ENCODE measurements around the gene ARIH2.

ARIH2 gene

DNA sequence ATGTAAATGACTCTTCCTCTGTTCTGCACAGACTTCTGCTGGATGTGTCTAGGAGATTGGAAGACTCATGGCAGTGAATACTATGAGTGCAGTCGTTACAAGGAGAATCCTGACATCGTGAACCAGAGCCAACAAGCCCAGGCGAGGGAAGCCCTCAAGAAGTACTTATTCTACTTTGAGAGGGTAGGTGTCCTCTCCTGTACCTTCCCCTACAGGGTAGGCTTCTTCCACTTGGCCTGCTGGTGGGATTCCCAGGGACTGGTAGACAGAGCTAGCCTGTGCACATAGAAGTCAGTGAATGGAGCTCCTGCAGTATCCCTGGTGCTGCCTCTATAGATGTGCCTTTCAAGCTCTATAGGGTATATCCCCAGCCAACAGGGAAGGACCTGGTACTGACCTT is 60.8 kb downstream of the ARIH2 start:
- Histone ChIP-seq H3K79me2 (ENCODE audit: low read length) (no peaks in the 10 kb centered on the region; the same call in 1 of the 2 replicates), H4K20me1 (ENCODE audit: insufficient read depth, low read length) (no peaks in the 10 kb centered on the region), H3K4me1 (ENCODE audit: low read length) (peaks cover 5% of the 10 kb centered on the region), H3F3A (ENCODE audit: insufficient read depth, low read length) (no peaks in the 10 kb centered on the region), H3K4me3 (ENCODE audit: low read length) (no peak overlapping the region), H3K36me3 (replicated peaks; ENCODE audit: insufficient read depth, low read length) (peaks cover 8% of the 10 kb centered on the region), H3K27ac (ENCODE audit: low read length) (no peak overlapping the region), H3K9me2 (replicated peaks; ENCODE audit: insufficient read depth, low read length) (no peaks in the 10 kb centered on the region), H3K27me3 (replicated peaks; ENCODE audit: insufficient read depth, low read length) (no peaks in the 10 kb centered on the region), H3K9me3 (replicated peaks; ENCODE audit: insufficient read depth, low read length) (no peaks in the 10 kb centered on the region), H3K4me2 (ENCODE audit: low read depth, low read length) (no peak overlapping the region), H3K9ac (ENCODE audit: low read length) (no peak overlapping the region), H2AFZ (ENCODE audit: low read length) (no peak overlapping the region)
- TF ChIP-seq, protein P1, sequence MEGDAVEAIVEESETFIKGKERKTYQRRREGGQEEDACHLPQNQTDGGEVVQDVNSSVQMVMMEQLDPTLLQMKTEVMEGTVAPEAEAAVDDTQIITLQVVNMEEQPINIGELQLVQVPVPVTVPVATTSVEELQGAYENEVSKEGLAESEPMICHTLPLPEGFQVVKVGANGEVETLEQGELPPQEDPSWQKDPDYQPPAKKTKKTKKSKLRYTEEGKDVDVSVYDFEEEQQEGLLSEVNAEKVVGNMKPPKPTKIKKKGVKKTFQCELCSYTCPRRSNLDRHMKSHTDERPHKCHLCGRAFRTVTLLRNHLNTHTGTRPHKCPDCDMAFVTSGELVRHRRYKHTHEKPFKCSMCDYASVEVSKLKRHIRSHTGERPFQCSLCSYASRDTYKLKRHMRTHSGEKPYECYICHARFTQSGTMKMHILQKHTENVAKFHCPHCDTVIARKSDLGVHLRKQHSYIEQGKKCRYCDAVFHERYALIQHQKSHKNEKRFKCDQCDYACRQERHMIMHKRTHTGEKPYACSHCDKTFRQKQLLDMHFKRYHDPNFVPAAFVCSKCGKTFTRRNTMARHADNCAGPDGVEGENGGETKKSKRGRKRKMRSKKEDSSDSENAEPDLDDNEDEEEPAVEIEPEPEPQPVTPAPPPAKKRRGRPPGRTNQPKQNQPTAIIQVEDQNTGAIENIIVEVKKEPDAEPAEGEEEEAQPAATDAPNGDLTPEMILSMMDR (IDR thresholded peaks at IDR 0.05; ENCODE audit: low read length): no peak
- no peak for TF ChIP-seq EZH2 (optimal IDR thresholded peaks at IDR 0.05; ENCODE audit: low read depth, low read length)
- TF ChIP-seq EZH2phosphoT487 (IDR thresholded peaks at IDR 0.05; ENCODE audit: low read length): no peak
- no peak for DNase-seq

DNA sequence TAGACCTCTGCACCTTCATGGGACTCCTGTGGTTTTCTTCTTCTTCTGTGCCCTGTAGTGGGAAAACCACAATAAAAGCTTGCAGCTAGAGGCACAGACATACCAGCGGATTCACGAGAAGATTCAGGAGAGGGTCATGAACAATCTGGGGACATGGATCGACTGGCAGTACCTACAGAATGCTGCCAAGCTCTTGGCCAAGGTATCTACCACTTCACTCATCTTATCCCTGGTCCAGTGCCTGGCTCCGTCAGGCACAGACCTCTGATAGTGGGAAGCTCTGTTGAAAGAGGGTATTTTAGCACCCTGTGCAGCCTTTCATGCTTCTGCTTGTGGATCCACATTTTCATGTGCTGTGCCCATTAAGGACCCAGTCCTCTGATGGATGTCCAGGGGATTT is 61.7 kb downstream of the ARIH2 start:
- H3K4me1 ChIP-seq (ENCODE audit: low read length): no peaks in the 10 kb centered on the region
- H3K27me3 ChIP-seq (replicated peaks; ENCODE audit: insufficient read depth, low read length): no peaks in the 10 kb centered on the region
- H3K4me2 ChIP-seq (ENCODE audit: low read depth, low read length): no peak overlapping the region
- DNase-seq: no peak
- no peak for TF ChIP-seq EZH2 (optimal IDR thresholded peaks at IDR 0.05; ENCODE audit: low read depth, low read length)
- TF ChIP-seq, protein P1 (IDR thresholded peaks at IDR 0.05; ENCODE audit: low read length): no peak
- no peak for TF ChIP-seq EZH2phosphoT487 (IDR thresholded peaks at IDR 0.05; ENCODE audit: low read length)
- H3K79me2 ChIP-seq (ENCODE audit: low read length): no peaks in the 10 kb centered on the region; the same call in 1 of the 2 replicates
- no peak overlapping the region for H2AFZ ChIP-seq (ENCODE audit: low read length)
- no peaks in the 10 kb centered on the region for H3F3A ChIP-seq (ENCODE audit: insufficient read depth, low read length)
- no peaks in the 10 kb centered on the region for H3K9me2 ChIP-seq (replicated peaks; ENCODE audit: insufficient read depth, low read length)
- H3K9ac ChIP-seq (ENCODE audit: low read length): no peak overlapping the region
- peaks cover 4% of the 10 kb centered on the region for H3K36me3 ChIP-seq (replicated peaks; ENCODE audit: insufficient read depth, low read length)
- no peak overlapping the region for H3K27ac ChIP-seq (ENCODE audit: low read length)
- H4K20me1 ChIP-seq (ENCODE audit: insufficient read depth, low read length): no peaks in the 10 kb centered on the region
- H3K9me3 ChIP-seq (replicated peaks; ENCODE audit: insufficient read depth, low read length): no peaks in the 10 kb centered on the region
- H3K4me3 ChIP-seq (ENCODE audit: low read length): no peak overlapping the region

DNA sequence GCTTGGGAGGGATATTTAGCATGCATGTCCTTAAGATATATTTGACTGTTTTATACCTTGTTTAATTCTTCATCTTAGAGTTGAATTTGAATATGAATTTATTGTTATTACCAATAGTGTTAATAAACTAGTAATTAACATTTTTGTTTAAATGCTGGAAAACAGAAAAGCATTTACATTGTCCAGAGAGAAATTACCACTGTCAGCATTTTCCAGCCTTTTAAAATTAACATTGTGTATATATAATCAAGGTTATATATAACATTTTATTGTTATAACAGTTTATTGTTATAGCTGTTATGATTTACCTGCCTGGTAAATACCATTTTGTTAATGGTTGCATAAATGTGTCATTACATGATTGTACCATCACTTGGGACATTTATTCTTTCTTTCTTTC is 63.4 kb downstream of the ARIH2 start:
- Histone ChIP-seq H3K27me3 (replicated peaks; ENCODE audit: insufficient read depth, low read length) (no peaks in the 10 kb centered on the region), H3K36me3 (replicated peaks; ENCODE audit: insufficient read depth, low read length) (peaks cover 4% of the 10 kb centered on the region)

More for the DNA sequence above, 63.4 kb downstream of the ARIH2 start:
- no peaks in the 10 kb centered on the region for H3K9me2 ChIP-seq (replicated peaks; ENCODE audit: insufficient read depth, low read length)
- no peaks in the 10 kb centered on the region; the same call in 1 of the 2 replicates for H3K79me2 ChIP-seq (ENCODE audit: low read length)
- H3K4me3 ChIP-seq (ENCODE audit: low read length): no peak overlapping the region
- no peak overlapping the region for H3K27ac ChIP-seq (ENCODE audit: low read length)
- no peak overlapping the region for H3K4me2 ChIP-seq (ENCODE audit: low read depth, low read length)
- H4K20me1 ChIP-seq (ENCODE audit: insufficient read depth, low read length): no peaks in the 10 kb centered on the region
- TF ChIP-seq EZH2 (optimal IDR thresholded peaks at IDR 0.05; ENCODE audit: low read depth, low read length) (no peak), EZH2phosphoT487 (IDR thresholded peaks at IDR 0.05; ENCODE audit: low read length) (no peak)
- TF ChIP-seq, protein P1 (IDR thresholded peaks at IDR 0.05; ENCODE audit: low read length): no peak
- no peaks in the 10 kb centered on the region for H3K9me3 ChIP-seq (replicated peaks; ENCODE audit: insufficient read depth, low read length)
- H2AFZ ChIP-seq (ENCODE audit: low read length): no peak overlapping the region
- H3K4me1 ChIP-seq (ENCODE audit: low read length): no peaks in the 10 kb centered on the region
- H3K9ac ChIP-seq (ENCODE audit: low read length): no peak overlapping the region
- DNase-seq: no peak
- H3F3A ChIP-seq (ENCODE audit: insufficient read depth, low read length): no peaks in the 10 kb centered on the region
